ENCODE results near the gene ADGRL3.
"Not testable (repeated sequence)": the region's sequence is repeated elsewhere in the genome, so short reads cannot be mapped to it uniquely, and the experiment has no call there.

ADGRL3 gene

DNA sequence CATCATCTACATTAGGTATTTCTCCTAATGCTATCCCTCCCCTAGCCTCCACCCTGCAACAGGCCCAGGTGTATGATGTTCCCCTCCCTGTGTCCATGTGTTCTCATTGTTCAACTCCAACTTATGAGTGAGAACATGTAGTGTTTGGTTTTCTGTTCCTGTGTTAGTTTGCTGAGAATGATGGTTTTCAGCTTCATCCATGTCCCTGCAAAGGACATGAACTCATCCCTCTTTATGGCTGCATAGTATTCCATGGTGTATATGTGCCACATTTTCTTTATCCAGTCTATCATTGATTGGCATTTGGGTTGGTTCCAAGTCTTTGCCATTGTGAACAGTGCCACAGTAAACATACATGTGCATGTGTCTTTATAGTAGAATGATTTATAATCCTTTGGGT is 7.0 kb downstream of the ADGRL3 start:
- not testable (repeated sequence) for DNase-seq

DNA sequence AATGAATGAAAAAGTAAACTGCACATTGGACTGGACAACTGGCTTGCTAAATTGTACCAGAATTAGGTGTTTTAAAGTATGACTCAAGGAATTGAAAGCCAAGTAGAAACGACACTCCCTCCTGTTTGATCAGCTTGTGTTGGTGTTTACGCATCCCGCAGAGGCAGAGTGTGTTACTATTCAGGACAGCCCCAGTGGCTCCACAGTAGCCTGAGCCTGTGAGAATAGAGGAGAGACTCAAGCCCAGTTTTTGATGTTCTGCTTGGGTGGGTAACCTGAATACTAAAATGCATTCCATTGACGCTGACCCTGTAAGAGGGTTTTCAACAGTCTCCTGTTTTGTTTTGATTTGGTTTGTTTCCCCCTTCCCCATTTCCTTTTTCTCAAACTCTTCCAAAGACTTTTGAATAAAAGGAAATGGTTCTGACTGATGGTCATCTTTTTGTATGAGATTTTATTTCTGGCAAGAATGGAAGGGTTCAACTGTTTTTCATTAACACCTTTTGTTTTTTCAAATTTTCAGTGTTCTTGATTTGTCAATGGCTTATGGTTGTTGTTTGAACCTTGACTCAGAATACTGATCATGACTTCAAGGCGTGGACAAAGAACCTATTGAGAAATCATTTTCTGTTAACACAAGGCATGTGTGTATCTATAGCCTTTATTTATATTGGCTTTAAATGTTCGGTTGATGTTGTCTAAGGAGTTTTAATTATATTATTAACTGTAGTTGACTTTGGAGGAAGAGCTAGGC is 10.2 kb downstream of the ADGRL3 start:
- DNase-seq = peak; percentile 59

GRCh38 chr4:61211781-61212180 is 11.7 kb downstream of the ADGRL3 start:
- DNase-seq = no peak

DNA sequence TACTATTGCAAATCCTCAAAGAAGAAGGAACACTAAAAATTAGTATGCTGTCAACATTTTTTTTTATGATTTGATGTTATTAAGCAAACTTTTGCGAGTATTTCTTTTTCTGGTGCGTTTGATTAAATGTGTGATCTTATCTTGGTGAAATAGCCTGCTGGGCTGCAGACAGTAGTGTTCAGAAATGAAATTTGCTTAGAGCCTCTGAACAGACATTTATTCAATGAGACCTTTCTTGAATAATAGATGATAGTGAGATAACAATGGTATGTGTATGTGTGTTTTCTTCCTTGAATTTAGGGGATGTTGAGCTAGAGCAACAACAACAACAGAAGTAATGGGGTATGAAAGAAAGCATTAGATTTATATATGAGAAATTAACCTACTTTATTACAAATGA is 12.7 kb downstream of the ADGRL3 start:
- DNase-seq = no peak

DNA sequence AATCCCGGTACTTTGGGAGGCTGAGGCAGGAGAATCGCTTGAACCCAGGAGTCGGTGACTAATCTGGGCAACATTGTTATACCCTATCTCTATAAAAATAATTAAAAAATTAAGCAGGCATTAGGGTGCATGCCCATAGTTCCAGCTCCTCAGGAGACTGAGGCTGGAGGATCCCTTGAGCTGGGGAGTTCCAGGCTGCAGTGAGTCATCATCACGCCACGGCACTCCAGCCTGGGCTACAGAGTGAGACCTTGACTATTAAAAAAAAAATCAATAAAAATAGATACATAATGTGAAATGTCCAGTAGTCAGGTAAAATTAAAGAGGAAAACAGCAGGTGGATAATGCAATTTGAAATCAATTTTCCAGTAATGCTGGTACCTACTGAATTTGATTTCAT is 14.6 kb downstream of the ADGRL3 start:
- DNase-seq = no peak

- no peak for DNase-seq
Observed at GRCh38 chr4:61217222-61217621, 17.1 kb downstream of the ADGRL3 start.

DNA sequence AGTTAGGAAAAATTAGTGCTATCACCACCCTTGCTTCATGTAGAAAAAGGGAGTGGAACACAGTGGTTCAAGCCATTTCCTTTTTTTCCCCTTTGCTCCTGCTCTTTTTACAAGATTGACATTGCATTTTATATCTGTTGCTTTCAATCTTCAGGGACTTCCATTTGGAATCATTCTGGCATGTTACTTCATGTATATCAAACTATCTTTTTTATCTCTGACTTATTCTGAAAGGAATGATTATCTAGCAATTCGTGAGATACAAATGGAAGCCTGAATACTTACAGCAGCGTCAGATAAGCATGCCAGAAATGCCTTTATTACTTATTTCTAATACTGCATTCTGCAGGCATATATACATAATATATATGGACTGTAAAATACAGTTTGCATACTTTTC is 20.4 kb downstream of the ADGRL3 start:
- no peak for DNase-seq

DNA sequence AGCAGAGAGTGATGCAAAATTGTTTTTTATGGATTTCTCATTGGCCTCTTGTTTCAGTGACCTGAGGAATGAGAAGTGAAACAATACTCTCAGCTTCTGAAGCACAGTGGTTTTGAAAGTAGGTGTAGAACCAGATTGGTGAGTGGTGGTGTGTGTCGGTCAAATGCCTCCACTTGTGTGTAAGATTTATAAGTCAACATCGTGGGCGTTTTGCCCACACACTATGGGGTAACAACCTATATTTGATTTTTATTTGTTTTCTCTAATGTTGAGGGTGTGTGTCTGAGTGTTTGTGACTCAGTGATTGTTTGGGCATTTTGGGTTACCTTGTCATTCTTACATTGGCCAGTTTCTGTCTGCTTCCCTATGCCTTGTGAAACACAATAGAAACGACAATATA is 23.3 kb downstream of the ADGRL3 start:
- DNase-seq = no peak

- no peak for DNase-seq
Observed at GRCh38 chr4:61224573-61224972, 24.4 kb downstream of the ADGRL3 start.

- DNase-seq = no peak
Observed at GRCh38 chr4:61225656-61226055, 25.5 kb downstream of the ADGRL3 start.

GRCh38 chr4:61231421-61231820 is 31.3 kb downstream of the ADGRL3 start:
- DNase-seq = no peak

DNA sequence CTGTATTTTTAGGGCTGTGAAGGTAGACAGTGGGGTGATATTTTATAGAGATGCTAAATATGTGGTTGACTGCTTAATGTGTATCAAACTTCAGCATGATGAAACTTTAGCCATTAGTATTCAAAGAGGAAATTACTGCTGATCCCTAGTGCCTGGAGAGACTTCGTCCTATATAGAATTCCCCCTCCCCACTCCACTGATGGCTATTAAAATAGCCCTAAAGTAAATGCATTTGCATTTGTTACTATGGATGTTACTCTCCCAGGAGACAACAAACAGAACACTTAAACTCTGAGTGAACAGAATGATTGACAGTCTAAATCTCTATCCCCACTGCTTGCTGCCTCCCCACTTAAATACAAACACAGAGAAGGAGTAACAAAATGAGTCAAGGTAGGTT is 39.1 kb downstream of the ADGRL3 start:
- DNase-seq = no peak

GRCh38 chr4:61243962-61244361 is 43.8 kb downstream of the ADGRL3 start:
- no peak for DNase-seq

DNA sequence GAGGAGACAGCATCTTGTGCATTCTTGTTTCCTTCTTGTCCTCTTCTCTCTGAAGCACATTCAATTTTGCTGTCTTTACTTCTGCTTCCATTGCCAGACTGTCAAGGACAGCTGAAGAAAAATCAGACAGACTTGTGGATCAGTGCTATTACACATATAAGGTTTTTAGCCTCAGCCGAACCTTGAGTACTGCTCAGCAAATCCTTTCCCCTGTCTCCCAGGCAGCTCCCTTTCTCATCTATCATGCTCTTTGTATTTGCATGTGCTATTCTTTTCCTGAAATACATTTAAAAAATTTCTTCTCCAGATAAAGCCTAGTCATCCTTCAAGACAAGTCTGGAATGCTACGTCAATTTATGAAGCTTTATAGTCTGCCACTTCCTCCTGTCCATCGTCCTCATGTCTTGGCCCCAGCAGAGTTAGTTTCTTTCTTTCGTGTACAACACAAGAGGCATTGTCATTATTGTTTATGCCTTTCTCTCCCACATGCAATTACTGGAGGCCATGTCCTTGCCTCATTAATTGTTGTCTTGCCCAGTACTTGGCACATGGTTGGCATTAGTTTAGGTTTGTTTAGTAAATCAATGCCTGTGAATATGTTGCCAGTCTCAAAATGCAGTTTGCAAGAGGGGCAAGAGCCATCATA is 45.1 kb downstream of the ADGRL3 start:
- DNase-seq = no peak

DNA sequence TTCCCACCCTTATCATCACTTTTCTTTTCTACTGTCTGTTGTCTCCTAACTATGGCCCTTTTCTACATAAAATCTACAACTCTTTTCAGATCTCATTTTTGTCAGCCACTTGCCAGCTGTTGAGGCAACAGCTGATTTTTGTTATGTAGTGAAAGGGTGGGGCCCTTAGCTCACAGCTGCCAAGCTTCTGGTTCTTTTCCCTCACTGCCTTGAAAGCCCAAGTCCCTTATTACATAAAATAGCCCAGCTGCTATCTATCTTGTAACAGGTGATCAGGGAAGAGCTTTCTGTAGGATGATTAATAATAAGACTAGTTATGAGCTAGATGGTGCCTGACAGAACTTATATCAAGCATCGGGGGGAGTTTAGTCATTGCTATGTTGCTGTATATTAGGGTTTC is 45.9 kb downstream of the ADGRL3 start:
- no peak for DNase-seq

- no peak for DNase-seq
Observed at GRCh38 chr4:61248705-61249104, 48.6 kb downstream of the ADGRL3 start.

DNA sequence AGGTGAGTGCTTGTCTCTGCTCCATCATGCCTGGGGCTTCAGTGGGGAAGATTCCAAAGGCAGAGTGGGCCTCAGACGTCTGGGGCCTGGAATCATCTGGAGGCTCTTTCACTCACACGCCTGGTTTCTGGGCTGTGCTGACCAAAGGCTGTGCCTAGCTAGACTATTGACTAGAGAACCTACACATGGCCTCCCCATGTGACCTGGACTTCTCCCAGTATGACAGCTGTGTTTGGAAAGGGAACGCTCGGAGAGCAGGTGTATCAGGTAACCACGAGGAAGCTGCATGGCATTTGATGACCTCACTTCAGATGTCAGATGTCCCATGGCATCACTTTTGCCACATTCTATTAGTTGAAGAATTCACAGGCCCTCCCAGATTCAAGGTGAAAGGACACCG is 51.0 kb downstream of the ADGRL3 start:
- DNase-seq = peak; percentile 63

DNA sequence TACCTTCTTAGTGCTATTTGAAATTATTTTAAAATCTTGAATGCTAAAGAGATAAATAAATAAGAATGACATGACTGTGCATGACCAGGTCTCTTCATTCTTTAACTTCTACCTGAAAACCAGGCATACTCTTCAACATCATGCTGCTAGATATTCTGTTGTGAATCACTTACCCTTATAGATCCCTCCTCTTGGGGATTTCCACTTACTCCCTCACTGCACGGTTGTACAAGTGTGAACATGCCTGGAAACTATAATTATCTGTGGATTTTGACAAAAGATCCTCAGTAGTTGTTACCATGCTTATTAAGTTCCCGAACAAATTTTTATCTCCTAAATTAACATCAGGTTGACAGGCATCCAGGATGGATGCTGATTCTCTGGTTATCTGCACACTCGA is 54.3 kb downstream of the ADGRL3 start:
- DNase-seq = no peak

DNA sequence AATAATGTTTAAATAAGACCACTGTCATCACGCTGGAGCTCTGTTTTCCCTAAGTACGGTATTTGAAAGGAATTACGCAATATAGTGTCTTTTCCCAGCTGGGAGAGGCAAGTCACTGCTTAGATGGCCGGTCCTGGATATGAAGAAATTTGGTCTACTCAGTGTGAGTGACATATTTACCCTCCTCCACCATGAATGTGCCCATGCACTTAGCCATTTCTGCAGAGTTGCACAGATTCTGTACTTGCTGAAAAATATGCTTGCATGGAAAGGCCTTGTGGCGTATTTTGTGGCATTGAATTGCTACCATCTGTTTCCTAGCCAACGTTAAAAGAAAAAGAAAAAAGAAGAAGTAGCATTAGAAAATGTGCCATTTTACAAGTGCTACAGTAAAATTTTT is 73.1 kb downstream of the ADGRL3 start:
- DNase-seq = no peak

DNA sequence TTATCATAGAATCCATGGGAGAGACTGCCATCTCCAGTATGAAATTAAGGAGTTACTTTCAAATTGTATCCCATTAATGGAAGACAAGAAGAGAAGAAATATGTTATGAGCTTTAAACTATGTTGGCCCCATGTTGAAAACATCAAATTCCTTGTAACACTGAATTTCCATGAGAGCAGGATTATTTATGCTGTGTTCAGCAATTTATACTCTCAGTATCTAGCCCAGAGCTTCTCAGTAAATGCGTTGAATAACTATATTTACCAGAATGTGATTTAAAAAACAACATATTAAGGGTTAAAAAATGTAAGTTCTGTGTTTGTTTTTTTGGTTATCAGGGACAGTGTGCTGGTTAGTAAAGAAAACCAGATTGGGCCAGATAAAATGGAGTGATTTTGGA is 74.2 kb downstream of the ADGRL3 start:
- DNase-seq = no peak

GRCh38 chr4:61275241-61275640 is 75.1 kb downstream of the ADGRL3 start:
- DNase-seq = no peak

DNA sequence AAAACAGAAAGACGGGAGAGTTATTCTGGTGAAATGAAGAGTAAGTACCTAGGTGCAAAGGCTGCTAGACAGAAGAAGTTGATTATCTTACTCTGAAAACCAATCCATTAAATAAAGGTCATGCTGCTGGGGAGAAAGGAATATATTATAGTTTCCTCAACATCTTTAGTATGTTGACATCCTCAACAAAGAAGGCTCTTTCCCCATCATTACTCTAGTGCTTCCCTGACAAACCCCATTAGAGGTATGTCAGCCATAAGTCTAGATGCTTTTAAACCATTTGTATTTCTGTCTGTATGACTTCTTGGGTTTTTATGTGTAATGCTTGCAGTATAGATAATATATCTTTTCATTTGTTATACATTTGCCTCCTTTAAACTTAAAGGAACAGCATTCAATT is 75.9 kb downstream of the ADGRL3 start:
- DNase-seq = no peak

DNA sequence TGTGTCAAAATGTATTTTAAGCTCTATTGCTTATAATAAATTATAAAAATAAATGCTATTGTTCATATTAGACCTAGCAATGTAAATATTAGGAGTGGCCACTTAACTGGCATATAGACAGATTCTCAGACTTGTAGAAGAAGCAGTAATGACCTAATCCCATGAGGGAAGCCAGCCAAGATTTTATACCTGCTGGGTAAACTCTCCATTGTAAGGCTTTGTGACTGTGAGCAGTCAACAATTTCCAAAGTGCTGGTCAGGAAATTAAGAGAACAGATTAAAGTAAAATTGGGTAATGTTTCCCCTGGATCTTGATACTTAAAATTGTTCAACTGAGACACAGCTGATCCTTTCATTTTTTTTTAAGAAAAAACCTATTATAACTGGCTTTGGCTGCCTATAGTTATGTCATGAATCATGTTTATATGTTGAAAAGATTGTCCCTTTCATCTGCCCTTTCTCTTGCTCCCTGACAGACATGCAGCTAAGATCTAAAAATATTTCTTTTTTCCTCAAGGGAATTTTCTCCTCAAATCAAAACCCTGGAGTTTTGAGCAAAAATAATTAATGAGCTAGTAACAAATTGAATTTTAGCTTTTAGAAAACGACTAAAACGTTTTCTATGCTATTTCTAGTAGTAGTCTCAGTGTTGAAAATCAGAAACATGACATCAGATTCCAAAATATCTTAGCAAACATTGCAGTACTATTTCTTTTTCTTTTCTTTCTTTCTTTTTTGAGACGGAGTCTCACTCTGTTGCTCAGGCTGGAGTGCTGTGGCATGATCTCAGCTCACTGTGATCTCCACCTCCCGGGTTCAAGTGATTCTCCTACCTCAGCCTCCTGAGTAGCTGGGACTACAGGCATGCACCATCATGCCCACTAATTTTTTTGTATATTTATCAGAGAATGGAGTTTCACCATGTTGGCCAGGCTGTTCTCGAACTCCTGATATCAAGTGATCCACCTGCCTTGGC is 77.9 kb downstream of the ADGRL3 start:
- no peak for DNase-seq

DNA sequence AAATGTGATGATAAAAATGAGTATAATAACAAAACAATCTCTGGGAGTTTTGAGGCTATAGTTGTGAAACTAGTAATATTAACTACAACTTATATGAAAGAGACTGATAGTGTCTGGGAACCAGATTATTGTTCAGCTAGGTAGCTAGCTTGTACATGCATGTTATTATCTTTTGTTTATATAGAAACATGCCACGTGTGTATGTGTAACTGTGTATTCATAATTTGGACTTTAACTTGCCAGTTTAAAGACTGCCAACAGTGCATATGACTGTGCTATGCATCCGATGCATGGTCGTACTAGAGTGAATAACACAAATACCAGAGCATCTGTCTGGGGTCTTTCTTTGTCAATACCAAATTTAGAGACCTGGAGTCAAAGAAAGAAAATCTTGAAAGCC is 92.2 kb downstream of the ADGRL3 start:
- no peak for DNase-seq

All from islet precursor cell (in vitro differentiated cells).